OCI-LY3 (cell line): Measurements from ENCODE around the gene RHOXF2B.
"Not testable (repeated sequence)": the region's sequence is repeated elsewhere in the genome, so short reads cannot be mapped to it uniquely, and the experiment has no call there.

Experiments used
- CTCF ChIP-seq: fragments of 200-600, 300-600 bp; sonication (generic); IDR thresholded peaks from 2 replicates; pipeline ENCODE4 v1.5.1; 2014; ENCODE audit warnings: antibody characterized with exemption, low read length, low read depth
- EZH2phosphoT487 ChIP-seq: fragments of 200-600 bp; shearing (Covaris generic); IDR thresholded peaks from 2 replicates; pipeline ENCODE4 v1.6.1; 2018; ENCODE audit warnings: antibody characterized with exemption, mixed run types, low read depth

DNA sequence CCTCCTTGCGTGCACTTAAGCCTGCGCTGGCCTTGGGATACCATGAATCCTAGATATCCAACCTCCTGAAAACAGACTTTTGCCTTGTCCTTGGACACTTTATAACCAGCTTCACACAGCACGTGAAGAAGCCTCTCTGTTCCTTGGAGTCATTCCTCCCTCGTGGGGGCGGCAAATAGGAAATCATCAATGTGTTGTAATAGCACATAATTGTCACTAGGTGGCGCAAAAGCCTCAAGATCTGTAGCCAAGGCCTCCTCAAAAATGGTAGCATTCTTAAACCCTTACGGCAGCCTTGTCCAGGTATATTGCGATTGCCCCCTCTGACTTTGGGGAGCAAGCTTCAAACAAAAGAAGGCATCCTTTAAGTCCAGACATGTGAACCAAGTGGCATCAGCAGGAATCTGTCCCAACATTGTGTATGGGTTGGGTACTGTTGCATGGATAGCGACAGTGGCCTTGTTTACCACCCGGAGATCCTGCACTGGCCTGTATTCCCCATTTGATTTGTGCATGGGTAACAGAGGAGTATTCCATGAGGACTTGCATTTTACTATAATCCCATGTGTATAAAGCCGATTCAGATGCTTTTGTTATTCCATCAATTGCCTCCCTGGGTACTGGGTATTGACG is 8.2 kb upstream of the RHOXF2B start:
- not testable (repeated sequence) for TF ChIP-seq CTCF, EZH2phosphoT487
